ENCODE data around the gene OR2T27.

GRCh38 chr1:248621770-248622169, 33.6 kb downstream of the OR2T27 start:
- TF ChIP-seq JUNB (CRISPR knock-in tag; conservative IDR thresholded peaks at IDR 0.05) (no peak), NFIC (IDR thresholded peaks at IDR 0.05) (no peak), POLR2AphosphoS5 (IDR thresholded peaks at IDR 0.05; ENCODE audit: control insufficient read depth, insufficient read depth, low read depth, low read length) (no peak), NR3C1 (CRISPR knock-in tag; IDR thresholded peaks at IDR 0.05) (no peak), NFE2 (IDR thresholded peaks at IDR 0.05; ENCODE audit: low read depth) (no peak)
